Cardiac fibroblast (primary cell): Measurements from ENCODE around the gene NALCN.

Experiments
- DNase-seq, 2 donors: peaks; one replicate each; pipeline versions ENCODE4 v3.0.0 to v3.0.0-alpha.2; 2010; ENCODE audit warnings: low read depth in 2 of 2
- H3K4me3 ChIP-seq, 2 donors: replicated peaks in 1 of 2; 1 replicate in 1 of 2; 2 replicates in 1 of 2; pipeline ENCODE4 v1.5.1; 2011; ENCODE audit warnings: low read depth in 2 of 2, low read length in 2 of 2, mild to moderate bottlenecking in 2 of 2, moderate library complexity in 1 of 2
- TF ChIP-seq, protein P1 (sequence below): IDR thresholded peaks from one replicate; pipeline ENCODE4 v1.5.1; 2011; ENCODE audit warnings: low read depth, mild to moderate bottlenecking, low read length, inconsistent platforms

Gene NALCN

DNA sequence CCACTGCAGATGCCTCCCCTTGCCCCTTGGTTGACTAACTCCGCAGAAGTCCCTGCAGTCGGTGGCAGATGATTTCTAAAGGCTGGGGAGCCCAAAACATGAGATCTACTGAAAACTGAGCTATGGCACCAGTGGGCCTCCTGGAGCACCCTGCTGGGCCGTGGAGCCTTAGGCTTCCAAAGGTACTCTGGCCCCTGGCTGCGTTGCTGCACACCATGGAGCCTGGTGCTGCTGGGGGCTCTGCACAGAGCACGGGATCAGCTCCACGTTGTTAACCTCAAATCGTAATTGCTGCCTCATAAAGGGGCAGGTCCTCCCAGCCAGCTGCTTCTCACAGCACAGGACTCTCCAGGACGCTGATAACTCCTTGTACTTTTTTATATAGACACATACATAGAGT is 357.5 kb downstream of the NALCN start:
- TF ChIP-seq, protein P1, sequence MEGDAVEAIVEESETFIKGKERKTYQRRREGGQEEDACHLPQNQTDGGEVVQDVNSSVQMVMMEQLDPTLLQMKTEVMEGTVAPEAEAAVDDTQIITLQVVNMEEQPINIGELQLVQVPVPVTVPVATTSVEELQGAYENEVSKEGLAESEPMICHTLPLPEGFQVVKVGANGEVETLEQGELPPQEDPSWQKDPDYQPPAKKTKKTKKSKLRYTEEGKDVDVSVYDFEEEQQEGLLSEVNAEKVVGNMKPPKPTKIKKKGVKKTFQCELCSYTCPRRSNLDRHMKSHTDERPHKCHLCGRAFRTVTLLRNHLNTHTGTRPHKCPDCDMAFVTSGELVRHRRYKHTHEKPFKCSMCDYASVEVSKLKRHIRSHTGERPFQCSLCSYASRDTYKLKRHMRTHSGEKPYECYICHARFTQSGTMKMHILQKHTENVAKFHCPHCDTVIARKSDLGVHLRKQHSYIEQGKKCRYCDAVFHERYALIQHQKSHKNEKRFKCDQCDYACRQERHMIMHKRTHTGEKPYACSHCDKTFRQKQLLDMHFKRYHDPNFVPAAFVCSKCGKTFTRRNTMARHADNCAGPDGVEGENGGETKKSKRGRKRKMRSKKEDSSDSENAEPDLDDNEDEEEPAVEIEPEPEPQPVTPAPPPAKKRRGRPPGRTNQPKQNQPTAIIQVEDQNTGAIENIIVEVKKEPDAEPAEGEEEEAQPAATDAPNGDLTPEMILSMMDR = no peak
- DNase-seq = no peak
- H3K4me3 ChIP-seq = no peak overlapping the region

DNA sequence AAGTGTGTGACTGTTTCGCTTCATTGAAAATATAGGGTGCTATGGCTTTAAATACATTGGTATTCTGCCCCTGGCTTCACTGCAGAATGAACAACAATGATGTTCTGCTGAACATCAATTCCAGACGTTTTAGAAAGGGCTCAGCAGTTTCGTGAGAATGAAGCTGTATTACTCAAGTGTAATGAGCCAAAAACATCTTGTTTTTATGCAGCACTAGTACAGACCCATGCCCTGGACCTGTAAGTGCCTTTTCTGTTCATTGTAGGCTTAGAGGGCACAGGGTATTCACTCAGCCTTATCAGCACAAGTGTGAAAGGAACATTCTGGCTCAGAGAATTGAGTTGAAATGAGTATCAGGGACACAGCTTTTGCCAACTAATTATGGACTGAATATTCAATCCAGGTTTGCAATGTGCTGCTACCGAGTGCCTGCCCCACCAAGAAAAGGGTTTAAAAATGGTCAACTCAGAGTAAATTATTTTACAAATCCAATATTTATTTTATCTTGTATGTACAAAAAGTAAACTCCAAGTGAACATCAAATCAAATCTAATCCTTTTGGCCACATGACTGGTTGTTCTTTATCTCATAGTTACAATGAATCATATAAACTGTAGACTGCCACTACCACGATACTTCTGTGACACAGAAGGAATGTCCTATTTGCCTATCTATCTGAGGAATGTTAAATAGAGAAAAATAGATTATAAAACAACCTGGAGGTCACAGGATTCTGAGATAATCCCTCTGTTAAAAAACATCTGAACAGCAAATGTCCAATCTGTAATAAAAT is 362.8 kb downstream of the NALCN start:
- H3K4me3 ChIP-seq = no peak overlapping the region
- no peak for DNase-seq
- TF ChIP-seq, protein P1 = no peak

GRCh38 chr13:101049166-101049850 is 367.0 kb downstream of the NALCN start:
- DNase-seq = peak in 1 of 2 donors; percentile 3
- TF ChIP-seq, protein P1 = no peak
- H3K4me3 ChIP-seq = no peak overlapping the region

- TF ChIP-seq, protein P1 = no peak
- no peak for DNase-seq
- H3K4me3 ChIP-seq = no peak overlapping the region
Measured at GRCh38 chr13:101036546-101036945, 379.8 kb downstream of the NALCN start.

DNA sequence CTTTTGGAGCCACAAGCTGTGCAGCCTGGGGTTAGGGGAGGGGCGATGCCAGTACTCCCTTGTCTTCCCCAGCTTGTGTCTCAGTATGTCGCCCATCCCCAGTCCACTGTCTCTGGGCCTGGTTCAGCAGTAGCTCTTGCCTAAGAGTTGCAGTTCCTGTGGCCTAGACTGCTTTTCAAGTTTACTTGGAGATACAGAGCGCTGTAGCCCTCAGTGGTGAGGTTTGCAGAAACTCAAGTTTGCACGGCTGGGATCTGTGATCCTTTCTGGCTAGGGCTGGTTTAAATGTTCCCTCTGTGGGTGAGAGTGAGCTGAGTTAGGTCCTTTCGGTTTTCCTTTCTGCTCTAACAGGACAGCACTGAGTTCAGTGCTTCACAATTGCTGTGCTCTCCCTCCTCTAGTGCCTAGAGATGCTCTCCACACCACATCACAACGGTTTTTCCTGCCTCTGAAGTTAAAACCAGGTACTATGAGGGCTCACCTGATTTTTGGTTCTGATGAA is 381.1 kb downstream of the NALCN start:
- TF ChIP-seq, protein P1 = no peak
- no peak overlapping the region for H3K4me3 ChIP-seq
- DNase-seq = no peak

DNA sequence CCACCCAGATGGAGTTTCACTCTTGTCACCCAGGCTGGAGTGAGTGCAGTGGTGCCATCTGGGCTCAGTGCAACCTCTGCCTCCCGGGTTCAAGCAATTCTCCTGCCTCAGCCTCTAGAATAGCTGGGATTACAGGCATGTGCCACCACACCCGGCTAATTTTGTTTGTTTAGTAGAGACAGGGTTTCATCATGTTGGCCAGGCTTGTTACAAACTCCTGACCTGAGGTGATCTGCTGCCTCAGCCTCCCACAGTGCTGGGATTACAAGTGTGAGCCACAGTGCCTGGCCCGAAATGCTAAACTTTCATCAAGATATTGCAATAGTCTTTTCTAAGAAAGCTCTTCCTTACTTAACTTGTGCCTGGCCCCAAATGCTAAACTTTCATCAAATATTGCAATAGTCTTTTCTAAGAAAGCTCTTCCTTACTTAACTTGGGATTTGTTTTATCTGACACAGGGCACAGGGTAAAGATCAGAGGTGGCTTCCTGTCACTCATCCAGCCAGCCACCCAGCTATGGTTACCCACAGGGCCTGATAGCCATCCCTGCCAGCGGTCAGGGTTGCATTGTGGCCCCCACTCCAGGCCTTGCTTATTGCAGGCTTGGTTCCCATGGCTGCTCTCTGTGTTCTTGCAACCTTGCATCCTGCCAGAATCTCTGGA is 389.4 kb downstream of the NALCN start:
- DNase-seq = no peak
- H3K4me3 ChIP-seq = no peak overlapping the region
- TF ChIP-seq, protein P1 = no peak
